ENCODE data around the gene CRTAC1.

DNA sequence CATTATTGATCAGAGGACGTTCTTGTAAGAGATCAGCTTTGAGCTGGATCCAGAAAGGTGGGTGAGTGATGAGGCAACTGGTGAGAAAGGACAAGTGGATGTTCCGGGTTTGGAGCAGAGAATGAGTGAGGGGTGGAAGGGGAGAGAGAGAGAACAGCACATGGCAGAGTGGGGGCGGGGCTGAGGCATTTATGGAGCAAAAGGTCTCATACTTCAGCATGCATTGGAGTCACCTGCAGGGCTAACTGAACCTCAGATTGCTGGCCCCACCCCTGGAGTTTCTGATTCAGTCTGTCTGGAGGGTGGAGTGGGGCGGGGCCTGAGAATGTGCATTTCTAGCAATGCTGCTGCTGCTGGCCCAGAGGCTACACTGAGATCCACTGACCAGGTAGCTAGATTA, 109.6 kb downstream of the CRTAC1 start:
- TF ChIP-seq, protein P1, sequence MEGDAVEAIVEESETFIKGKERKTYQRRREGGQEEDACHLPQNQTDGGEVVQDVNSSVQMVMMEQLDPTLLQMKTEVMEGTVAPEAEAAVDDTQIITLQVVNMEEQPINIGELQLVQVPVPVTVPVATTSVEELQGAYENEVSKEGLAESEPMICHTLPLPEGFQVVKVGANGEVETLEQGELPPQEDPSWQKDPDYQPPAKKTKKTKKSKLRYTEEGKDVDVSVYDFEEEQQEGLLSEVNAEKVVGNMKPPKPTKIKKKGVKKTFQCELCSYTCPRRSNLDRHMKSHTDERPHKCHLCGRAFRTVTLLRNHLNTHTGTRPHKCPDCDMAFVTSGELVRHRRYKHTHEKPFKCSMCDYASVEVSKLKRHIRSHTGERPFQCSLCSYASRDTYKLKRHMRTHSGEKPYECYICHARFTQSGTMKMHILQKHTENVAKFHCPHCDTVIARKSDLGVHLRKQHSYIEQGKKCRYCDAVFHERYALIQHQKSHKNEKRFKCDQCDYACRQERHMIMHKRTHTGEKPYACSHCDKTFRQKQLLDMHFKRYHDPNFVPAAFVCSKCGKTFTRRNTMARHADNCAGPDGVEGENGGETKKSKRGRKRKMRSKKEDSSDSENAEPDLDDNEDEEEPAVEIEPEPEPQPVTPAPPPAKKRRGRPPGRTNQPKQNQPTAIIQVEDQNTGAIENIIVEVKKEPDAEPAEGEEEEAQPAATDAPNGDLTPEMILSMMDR (IDR thresholded peaks at IDR 0.05) = no peak
- no peak for TF ChIP-seq POLR2A (IDR thresholded peaks at IDR 0.05)
